GM18861 (cell line): ENCODE results near the gene SLC39A13.

Source experiments
- ATAC-seq: cut with Tn5 transposase; IDR thresholded peaks from one replicate; pipeline ENCODE4 v1.9.1; 2021; ENCODE audit not compliant: unreplicated experiment

SLC39A13 gene

GRCh38 chr11:47407746-47408590 lies at the start of gene SLC39A13:
SLC39A13 (plus strand) TSS chr11:47408590; CDS start chr11:47410095, 1,505 bp downstream.
- peak; percentile 77 for ATAC-seq

DNA sequence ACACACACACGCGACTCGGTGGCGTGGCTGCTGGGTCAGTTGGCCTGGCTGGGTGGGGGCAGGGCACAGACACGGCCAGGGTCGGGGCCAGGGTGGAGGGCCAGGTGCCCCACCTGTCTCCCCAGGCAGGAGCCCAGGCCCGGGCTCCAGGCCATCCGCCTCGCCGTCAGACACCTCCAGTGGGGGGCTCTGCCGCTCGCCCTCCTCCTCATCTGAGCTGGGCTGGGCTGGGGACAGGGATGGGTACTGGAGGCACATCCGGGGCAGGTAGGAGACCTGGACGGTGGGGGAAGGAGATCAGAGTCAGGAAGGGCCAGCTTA lies 49.7 kb upstream of the SLC39A13 start:
- no peak for ATAC-seq

- ATAC-seq, result no peak
Observed at GRCh38 chr11:47359162-47359561, 49.2 kb upstream of the SLC39A13 start.

DNA sequence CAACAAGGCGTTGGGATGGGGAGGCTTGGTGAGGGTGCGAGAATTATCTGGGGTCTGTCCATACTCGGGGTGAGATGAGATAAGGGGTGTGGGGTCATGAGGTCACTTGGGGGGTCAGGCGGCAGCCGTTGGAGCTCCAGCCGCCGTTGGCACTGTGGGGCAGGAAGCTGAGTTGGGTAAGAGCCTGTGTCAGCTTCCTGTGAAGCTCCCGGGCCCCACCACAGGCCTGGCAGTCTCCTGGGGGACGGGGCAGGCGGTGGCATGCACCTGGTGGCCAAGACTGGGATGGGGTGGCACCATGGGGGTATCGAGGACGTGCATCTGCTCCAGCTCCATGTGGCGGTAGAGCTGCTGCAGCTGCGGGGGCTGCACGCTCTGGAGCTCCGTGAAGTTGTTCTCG lies 48.8 kb upstream of the SLC39A13 start:
- ATAC-seq, result no peak

DNA sequence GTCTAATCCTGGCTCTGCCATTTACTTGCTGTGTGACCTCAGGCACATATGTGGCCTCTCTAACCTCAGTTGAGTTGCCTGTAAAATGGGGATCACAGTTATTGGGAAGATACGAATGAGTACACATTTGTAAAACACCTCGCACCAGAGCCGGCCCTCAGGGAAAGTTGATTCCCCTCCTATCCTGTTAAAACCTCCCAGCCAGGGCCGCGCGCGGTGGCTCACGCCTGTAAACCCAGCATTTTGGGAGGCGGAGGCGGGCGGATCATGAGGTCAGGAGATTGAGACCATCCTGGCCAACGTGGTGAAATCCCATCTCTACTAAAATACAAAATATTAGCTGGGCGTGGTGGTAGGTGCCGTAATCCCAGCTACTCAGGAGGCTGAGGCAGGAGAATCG lies 48.0 kb upstream of the SLC39A13 start:
- no peak for ATAC-seq

DNA sequence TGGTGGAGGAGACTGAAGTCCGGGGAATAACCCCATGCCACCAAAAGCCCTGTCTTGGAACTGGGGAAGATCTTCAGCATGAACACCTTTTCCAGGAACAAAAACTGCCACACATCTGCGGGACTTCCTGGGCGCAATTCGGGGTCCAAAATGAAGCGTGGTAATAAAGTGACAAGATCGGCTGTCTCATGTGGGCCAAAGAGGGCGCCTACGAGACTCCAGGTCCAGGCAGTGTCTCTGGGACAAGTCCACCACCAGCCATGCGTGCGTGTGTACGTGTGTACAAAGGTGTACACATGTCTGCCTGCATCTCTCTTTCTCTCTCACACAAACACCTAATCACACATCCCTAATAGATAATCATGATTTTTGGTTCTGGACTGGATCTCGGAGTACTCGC lies 47.0 kb upstream of the SLC39A13 start:
- no peak for ATAC-seq

- no peak for ATAC-seq
Observed at GRCh38 chr11:47366020-47366490, 42.3 kb upstream of the SLC39A13 start.

- no peak for ATAC-seq
Observed at GRCh38 chr11:47369676-47370075, 38.7 kb upstream of the SLC39A13 start.

GRCh38 chr11:47372422-47372821 lies 36.0 kb upstream of the SLC39A13 start:
- no peak for ATAC-seq

GRCh38 chr11:47373876-47374719 lies 34.3 kb upstream of the SLC39A13 start:
- ATAC-seq, result no peak

DNA sequence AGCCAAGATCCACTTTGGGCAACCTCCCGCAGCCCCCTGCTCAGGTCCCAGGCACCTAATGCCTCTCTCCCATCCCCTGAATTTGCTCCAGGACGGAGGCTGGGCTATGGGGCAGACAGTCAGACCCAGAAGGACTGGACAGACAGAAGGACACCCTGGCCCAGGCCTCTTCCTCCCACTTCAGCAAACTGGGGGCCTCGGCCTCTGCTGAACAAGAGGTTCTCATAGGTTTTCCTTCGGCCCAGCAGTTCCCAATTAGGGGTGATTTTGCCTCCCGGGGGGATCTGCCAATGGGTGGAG lies 33.7 kb upstream of the SLC39A13 start:
- ATAC-seq, result no peak

- ATAC-seq, result no peak
Observed at GRCh38 chr11:47375020-47375419, 33.4 kb upstream of the SLC39A13 start.

- ATAC-seq, result no peak
Observed at GRCh38 chr11:47375546-47376085, 32.8 kb upstream of the SLC39A13 start.

GRCh38 chr11:47376107-47376524 lies 32.3 kb upstream of the SLC39A13 start:
- ATAC-seq, result no peak

- ATAC-seq, result no peak
Observed at GRCh38 chr11:47376525-47377371, 31.6 kb upstream of the SLC39A13 start.

DNA sequence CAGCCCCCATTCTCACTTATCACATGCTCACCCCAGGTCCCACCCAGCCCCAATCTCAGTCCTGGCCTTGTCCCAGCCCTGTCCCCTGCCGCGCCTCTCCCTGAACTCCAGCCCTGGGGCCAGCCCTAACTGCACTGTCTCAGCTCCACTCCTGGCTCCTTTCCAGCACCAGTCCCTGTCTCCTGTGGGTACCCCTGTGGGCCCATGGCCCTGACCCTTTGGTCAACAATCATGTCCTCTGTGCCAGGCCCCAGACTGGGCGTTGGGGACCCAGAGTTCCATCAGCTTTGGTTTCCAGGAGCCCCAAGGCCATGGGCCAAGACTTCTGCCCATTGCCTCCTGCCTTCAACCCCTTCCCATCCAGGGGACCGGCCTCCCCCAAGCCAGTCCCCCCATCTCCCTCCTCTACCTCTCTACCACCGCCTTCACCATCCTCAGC lies 30.8 kb upstream of the SLC39A13 start:
- ATAC-seq, result no peak

DNA sequence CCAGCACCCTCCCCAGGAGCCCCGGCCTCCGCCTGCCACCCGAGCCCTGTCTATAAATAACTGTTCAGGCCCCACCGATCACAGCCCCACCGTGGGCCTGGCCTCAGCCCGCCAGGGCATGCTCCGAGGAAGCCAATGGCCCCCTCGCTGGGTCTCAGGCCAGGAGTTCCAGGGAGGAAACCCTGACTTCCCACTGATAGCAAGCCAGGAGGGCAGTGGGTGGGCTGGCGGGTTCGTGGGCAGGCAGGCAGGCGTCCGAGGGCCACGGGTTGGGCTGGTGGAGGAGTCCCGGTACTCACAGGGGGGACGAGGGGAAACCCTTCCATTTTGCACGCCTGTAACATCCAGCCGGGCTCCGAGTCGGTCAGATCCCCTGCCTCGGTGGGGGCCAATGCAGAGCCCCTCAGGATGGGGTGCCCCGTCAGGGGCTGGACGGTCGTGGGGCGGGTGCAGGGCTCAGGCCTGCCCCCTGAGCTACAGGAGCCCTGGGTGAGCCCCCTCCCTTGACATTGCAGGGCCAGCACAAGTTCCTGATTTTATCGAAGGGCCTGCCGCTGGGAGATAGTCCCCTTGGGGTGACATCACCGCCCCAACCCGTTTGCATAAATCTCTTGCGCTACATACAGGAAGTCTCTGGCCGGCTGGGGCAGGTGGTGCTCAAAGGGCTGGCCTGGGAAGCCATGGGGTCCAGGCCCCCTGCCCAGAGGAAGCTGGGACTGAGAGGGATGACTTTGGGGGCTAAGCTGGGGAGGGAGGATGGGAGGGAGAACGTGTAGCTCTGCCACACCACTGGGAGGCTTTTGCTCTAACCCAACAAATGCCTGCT lies 30.2 kb upstream of the SLC39A13 start, which contains the start of gene SPI1:
Gene SPI1, minus strand, starts transcription at position 538 of the 826 bp plus-strand sequence. Its CDS starts 194 bp downstream, at position 344.
- peak; percentile 75 for ATAC-seq

DNA sequence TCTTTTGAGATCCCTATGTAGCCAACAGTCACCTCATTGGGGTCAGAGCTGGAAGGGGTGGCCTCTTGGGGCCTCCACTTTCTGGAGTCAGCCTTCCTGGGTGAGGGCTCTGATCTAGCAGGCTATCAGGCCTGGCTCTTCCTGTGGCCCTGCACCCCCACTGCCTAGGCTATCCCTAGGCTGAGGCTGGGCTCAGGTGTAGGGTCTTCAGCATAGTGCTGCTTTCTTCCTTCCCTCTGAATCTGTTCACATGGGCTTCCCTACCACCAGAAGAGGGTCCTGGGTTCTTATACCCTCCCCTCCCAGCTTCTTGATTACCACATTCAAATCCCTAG lies 29.6 kb upstream of the SLC39A13 start:
- ATAC-seq, result no peak

DNA sequence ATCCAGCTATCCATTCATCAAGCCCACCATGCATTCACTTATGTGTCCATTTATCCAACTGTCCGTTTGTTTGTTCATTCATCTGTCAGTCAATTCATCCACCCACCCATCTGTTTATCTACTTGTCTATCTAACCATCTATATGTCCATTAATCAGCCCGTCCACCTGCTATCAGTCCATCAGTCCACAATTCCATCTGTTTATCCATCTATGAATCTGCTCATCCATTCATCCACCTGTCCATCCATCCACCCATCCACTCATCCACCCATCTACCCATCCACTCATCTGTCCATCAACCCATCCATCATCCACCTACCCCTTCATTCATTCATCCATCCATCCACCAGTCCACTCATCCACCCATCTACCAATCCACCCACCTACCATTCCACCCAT lies 29.1 kb upstream of the SLC39A13 start:
- no peak for ATAC-seq

- ATAC-seq, result no peak
Observed at GRCh38 chr11:47380078-47380477, 28.3 kb upstream of the SLC39A13 start.
